ENCODE data around the gene EGFR. TPM values are rescaled to one million over a fixed set of nuclear protein-coding genes. Genes with fewer than 3 reads are reported as not detected.

The EGFR gene
- total RNA-seq, 1 donor from 2014 or later, result 62.7 TPM

GRCh38 chr7:55124989-55125875 lies 106.4 kb downstream of the EGFR start:
- ATAC-seq, result no peak
- intact Hi-C loops (cut with DNase I), result loop anchor here (5.0 kb wide), 1 partner anchor 38 kb away; no protein-coding TSS in a partner anchor
- no peak overlapping the region for H3K27ac ChIP-seq

GRCh38 chr7:55127135-55127551 lies 108.3 kb downstream of the EGFR start:
- H3K4me3 ChIP-seq, result no peak overlapping the region
- intact Hi-C loops (cut with DNase I), result loop anchor here (5.0 kb wide), 1 partner anchor 40 kb away; no protein-coding TSS in a partner anchor
- TF ChIP-seq CTCF (IDR thresholded peaks at IDR 0.05), result no peak
- no peaks in the 10 kb centered on the region for H3K36me3 ChIP-seq
- H3K27ac ChIP-seq, result peak overlapping the region; percentile 69
- ATAC-seq (no peak), DNase-seq (no peak)
- no peaks in the 10 kb centered on the region for H3K9me3 ChIP-seq
- no peaks in the 10 kb centered on the region for H3K27me3 ChIP-seq (ENCODE audit: low read depth)
- peaks cover 72% of the 10 kb centered on the region for H3K4me1 ChIP-seq

More at GRCh38 chr7:55124989-55125875, 106.4 kb downstream of the EGFR start:
- no peak for TF ChIP-seq CTCF (IDR thresholded peaks at IDR 0.05)
- Histone ChIP-seq H3K4me3 (no peak overlapping the region), H3K36me3 (no peaks in the 10 kb centered on the region), H3K4me1 (peaks cover 72% of the 10 kb centered on the region), H3K9me3 (no peaks in the 10 kb centered on the region), H3K27me3 (ENCODE audit: low read depth) (no peaks in the 10 kb centered on the region)
- no peak for DNase-seq

GRCh38 chr7:55127622-55128081 lies 108.8 kb downstream of the EGFR start:
- ATAC-seq (peak; percentile 64 to 75), DNase-seq (no peak)
- Histone ChIP-seq H3K27ac (peak overlapping the region; percentile 69), H3K9me3 (no peaks in the 10 kb centered on the region), H3K4me1 (peaks cover 77% of the 10 kb centered on the region), H3K36me3 (no peaks in the 10 kb centered on the region), H3K4me3 (no peak overlapping the region), H3K27me3 (ENCODE audit: low read depth) (no peaks in the 10 kb centered on the region)
- intact Hi-C loops (cut with DNase I), result loop anchor here (5.0 kb wide), 1 partner anchor 40 kb away; no protein-coding TSS in a partner anchor
- no peak for TF ChIP-seq CTCF (IDR thresholded peaks at IDR 0.05)

GRCh38 chr7:55128693-55129394 lies 110.0 kb downstream of the EGFR start:
- H3K4me3 ChIP-seq, result no peak overlapping the region
- intact Hi-C loops (cut with DNase I), result loop anchor here (5.0 kb wide), 1 partner anchor 42 kb away; no protein-coding TSS in a partner anchor
- no peaks in the 10 kb centered on the region for H3K36me3 ChIP-seq
- H3K4me1 ChIP-seq, result peaks cover 89% of the 10 kb centered on the region
- TF ChIP-seq CTCF (IDR thresholded peaks at IDR 0.05), result no peak
- no peaks in the 10 kb centered on the region for H3K27me3 ChIP-seq (ENCODE audit: low read depth)
- no peaks in the 10 kb centered on the region for H3K9me3 ChIP-seq
- peak overlapping the region; percentile 70 for H3K27ac ChIP-seq
- DNase-seq (no peak), ATAC-seq (no peak)
